ENCODE measurements around the gene GLIS1.

DNA sequence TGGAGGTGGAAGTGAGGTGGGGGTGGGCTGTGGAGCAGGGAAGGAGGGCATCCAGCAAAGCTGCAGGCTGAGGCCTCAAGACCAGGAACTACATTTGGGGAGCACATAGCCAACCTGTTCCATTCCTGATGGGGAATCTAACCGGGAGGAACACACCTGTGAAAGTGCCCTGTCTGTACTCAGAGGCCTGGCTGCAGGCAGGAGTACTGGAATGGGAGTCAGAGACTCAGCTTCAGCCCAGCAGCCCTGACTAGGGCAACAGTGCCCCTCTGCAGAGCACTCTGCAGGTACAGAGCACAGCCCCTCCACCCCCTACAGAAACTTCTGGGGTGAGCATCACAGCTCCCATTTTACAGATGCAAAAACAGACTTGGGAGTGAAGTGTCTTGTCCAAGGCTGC, 153.4 kb downstream of the GLIS1 start:
- TF ChIP-seq, protein P1, sequence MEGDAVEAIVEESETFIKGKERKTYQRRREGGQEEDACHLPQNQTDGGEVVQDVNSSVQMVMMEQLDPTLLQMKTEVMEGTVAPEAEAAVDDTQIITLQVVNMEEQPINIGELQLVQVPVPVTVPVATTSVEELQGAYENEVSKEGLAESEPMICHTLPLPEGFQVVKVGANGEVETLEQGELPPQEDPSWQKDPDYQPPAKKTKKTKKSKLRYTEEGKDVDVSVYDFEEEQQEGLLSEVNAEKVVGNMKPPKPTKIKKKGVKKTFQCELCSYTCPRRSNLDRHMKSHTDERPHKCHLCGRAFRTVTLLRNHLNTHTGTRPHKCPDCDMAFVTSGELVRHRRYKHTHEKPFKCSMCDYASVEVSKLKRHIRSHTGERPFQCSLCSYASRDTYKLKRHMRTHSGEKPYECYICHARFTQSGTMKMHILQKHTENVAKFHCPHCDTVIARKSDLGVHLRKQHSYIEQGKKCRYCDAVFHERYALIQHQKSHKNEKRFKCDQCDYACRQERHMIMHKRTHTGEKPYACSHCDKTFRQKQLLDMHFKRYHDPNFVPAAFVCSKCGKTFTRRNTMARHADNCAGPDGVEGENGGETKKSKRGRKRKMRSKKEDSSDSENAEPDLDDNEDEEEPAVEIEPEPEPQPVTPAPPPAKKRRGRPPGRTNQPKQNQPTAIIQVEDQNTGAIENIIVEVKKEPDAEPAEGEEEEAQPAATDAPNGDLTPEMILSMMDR (IDR thresholded peaks at IDR 0.05), result no peak
- TF ChIP-seq POLR2A (IDR thresholded peaks at IDR 0.05) (no peak), POLR2AphosphoS5 (IDR thresholded peaks at IDR 0.05) (no peak)

Measured in stomach (tissue), 4 donors.